Loucy (cell line): ENCODE results near the gene IL17RD.

Source experiments
- H2AFZ ChIP-seq: fragments of 200-600 bp; sonication (generic); 2 replicates; pipeline ENCODE4 v1.6.0; 2016; ENCODE audit warnings: antibody characterized with exemption, mild to moderate bottlenecking, low read length, moderate library complexity
- H3F3A ChIP-seq: fragments of 200-600 bp; 2 replicates; pipeline ENCODE4 v1.6.0; 2016; ENCODE audit warnings: antibody characterized with exemption, low read depth, mild to moderate bottlenecking
- H3K27me3 ChIP-seq: fragments of 200-600 bp; sonication (generic); 2 replicates; pipeline ENCODE4 v1.6.1; 2014; ENCODE audit warnings: low read length, mild to moderate bottlenecking; ENCODE audit not compliant: insufficient read depth, poor library complexity, severe bottlenecking
- H3K36me3 ChIP-seq: fragments of 200-600 bp; sonication (generic); 2 replicates; pipeline ENCODE4 v1.6.1; 2016; ENCODE audit warnings: low read length; ENCODE audit not compliant: insufficient read depth
- H3K4me1 ChIP-seq: fragments of 200-600 bp; sonication (generic); 2 replicates; pipeline ENCODE4 v1.5.1; 2014; ENCODE audit warnings: low read length, mild to moderate bottlenecking; ENCODE audit not compliant: insufficient read depth, poor library complexity, severe bottlenecking
- H3K4me2 ChIP-seq: fragments of 200-600 bp; sonication (generic); 2 replicates; pipeline ENCODE4 v1.6.0; 2014; ENCODE audit warnings: antibody characterized with exemption, low read length, low read depth, mild to moderate bottlenecking; ENCODE audit not compliant: poor library complexity, severe bottlenecking
- H3K4me3 ChIP-seq: fragments of 200-600 bp; sonication (generic); 2 replicates; pipeline ENCODE4 v1.5.1; 2014; ENCODE audit warnings: low read length, mild to moderate bottlenecking, mixed read lengths; ENCODE audit not compliant: poor library complexity, severe bottlenecking
- H3K79me2 ChIP-seq: fragments of 200-600 bp; sonication (generic); 2 replicates; pipeline ENCODE4 v1.6.1; 2014; ENCODE audit warnings: low read length; ENCODE audit not compliant: insufficient read depth
- H3K9ac ChIP-seq: fragments of 200-600 bp; sonication (generic); 2 replicates; pipeline ENCODE4 v1.6.0; 2014; ENCODE audit warnings: mild to moderate bottlenecking, low read depth, low read length, moderate library complexity; ENCODE audit not compliant: poor library complexity, severe bottlenecking
- H3K9me2 ChIP-seq: fragments of 200-600 bp; sonication (generic); replicated peaks from 2 replicates; pipeline ENCODE4 v1.6.1; 2016; ENCODE audit warnings: low read depth, low read length, mixed read lengths
- H3K9me3 ChIP-seq: fragments of 200-600 bp; sonication (generic); 2 replicates; pipeline ENCODE4 v1.6.1; 2014; ENCODE audit warnings: mild to moderate bottlenecking, antibody characterized with exemption, low read length, low read depth; ENCODE audit not compliant: insufficient read depth
- H4K20me1 ChIP-seq: fragments of 200-600 bp; sonication (generic); 2 replicates; pipeline ENCODE4 v1.6.0; 2014; ENCODE audit warnings: antibody characterized with exemption, low read length, mild to moderate bottlenecking; ENCODE audit not compliant: insufficient read depth, poor library complexity, severe bottlenecking
- EZH2phosphoT487 ChIP-seq: fragments of 200-600 bp; IDR thresholded peaks from 2 replicates; pipeline ENCODE4 v1.6.1; 2018; ENCODE audit warnings: antibody characterized with exemption, mild to moderate bottlenecking, moderate library complexity, borderline replicate concordance
- TF ChIP-seq, protein P1 (sequence below): fragments of 200-600 bp; sonication (generic); conservative IDR thresholded peaks from 2 replicates; pipeline ENCODE4 v1.5.1; 2014; ENCODE audit warnings: mild to moderate bottlenecking, antibody characterized with exemption, low read length

IL17RD gene

DNA sequence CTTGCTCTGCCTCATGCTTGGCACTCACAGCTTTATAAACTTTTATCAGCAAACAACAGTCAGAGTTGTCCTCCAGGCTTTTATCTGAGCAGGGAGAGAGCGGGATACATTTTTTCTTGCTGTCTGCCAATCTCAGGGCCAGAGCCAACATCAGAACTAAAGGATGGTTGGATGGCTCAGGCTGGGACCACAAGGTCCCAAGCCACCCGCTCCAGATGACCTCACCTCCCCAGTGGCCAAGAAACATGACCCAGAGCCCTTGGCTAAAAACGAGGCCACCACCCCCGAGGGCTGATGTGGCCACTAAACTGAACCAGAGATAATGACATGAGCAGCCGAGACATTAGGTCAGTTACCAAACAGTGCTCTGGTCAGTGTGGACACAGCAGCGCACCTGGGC, 123.5 kb downstream of the IL17RD start:
- H3K9ac ChIP-seq, result no peak overlapping the region
- no peaks in the 10 kb centered on the region for H4K20me1 ChIP-seq
- no peak overlapping the region for H2AFZ ChIP-seq
- H3K79me2 ChIP-seq, result no peaks in the 10 kb centered on the region
- no peaks in the 10 kb centered on the region for H3K4me1 ChIP-seq
- H3K36me3 ChIP-seq, result no peaks in the 10 kb centered on the region
- H3K4me3 ChIP-seq, result no peak overlapping the region
- no peaks in the 10 kb centered on the region for H3K27me3 ChIP-seq
- no peaks in the 10 kb centered on the region for H3K9me3 ChIP-seq
- TF ChIP-seq, protein P1, sequence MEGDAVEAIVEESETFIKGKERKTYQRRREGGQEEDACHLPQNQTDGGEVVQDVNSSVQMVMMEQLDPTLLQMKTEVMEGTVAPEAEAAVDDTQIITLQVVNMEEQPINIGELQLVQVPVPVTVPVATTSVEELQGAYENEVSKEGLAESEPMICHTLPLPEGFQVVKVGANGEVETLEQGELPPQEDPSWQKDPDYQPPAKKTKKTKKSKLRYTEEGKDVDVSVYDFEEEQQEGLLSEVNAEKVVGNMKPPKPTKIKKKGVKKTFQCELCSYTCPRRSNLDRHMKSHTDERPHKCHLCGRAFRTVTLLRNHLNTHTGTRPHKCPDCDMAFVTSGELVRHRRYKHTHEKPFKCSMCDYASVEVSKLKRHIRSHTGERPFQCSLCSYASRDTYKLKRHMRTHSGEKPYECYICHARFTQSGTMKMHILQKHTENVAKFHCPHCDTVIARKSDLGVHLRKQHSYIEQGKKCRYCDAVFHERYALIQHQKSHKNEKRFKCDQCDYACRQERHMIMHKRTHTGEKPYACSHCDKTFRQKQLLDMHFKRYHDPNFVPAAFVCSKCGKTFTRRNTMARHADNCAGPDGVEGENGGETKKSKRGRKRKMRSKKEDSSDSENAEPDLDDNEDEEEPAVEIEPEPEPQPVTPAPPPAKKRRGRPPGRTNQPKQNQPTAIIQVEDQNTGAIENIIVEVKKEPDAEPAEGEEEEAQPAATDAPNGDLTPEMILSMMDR, result no peak
- no peak for TF ChIP-seq EZH2phosphoT487
- no peaks in the 10 kb centered on the region for H3F3A ChIP-seq
- no peaks in the 10 kb centered on the region for H3K9me2 ChIP-seq
- no peak overlapping the region for H3K4me2 ChIP-seq
